Measurements from ENCODE around the gene SPATA4. TPM values are rescaled to one million over a fixed set of nuclear protein-coding genes. Genes with fewer than 3 reads are reported as not detected.

SPATA4 gene
- not detected for total RNA-seq
- long read RNA-seq = 0 reads

DNA sequence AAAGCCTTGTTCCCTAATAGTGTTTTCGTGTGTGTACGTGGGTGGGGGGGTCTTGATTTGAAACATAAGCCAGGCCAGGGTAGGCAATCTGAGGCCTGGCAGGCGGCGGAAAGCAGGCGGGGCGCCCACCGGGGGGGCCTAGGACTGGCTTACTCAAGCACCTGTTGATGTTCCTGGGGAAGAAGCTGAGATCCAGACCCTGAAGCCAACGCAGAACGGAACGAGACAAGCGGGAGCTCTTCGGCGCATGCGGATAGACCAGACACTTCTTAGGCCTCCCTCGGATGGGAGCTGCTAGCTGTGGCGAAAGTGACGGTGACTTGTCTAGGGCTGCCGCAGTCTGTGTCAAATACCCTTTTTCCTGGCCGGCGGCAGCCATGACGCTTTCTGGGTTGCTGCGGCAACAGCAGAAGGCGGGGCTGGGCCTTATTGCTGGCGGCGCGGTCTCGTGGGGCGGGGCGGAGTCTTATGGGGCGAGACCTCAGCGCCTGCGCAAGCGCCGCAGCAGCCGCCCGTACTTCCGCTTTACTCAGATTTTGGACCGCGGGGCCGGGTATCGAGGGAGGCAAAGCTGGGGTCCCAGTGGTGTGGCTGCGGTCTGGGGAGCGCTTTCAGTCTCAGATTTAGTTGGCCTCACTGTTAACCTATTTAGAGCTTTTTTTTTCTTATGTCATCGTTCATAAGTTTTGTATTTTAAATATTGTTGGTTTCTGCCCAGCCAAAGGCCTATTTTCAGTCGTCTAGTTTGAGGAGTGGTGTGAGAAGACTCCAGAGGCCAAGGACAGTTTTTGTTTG, at the start of gene SPATA4:
TSS of gene SPATA4 (minus strand) at position 402 of the 795 bp plus-strand sequence. CDS start at position 379, 23 bp downstream.
- H3K27ac ChIP-seq = peak within 1 kb of the TSS in 2 of 3 donors; percentile 38 to 42
- WGBS (ENCODE audit: insufficient coverage, low coverage, low lambda C conversion rate, missing lambda C conversion rate) = 2% methylated on average over 29 of the region's 45 CpGs
- peak within 1 kb of the TSS; percentile 45 to 67 (median 67) for H3K4me3 ChIP-seq
- peaks cover 0 to 5% (median 0%) of the 10 kb centered on the region in 4 donors for H3K4me1 ChIP-seq
- no peaks in the 10 kb centered on the region for H3K9me3 ChIP-seq
- no peaks in the 10 kb centered on the region for H3K27me3 ChIP-seq
- DNase-seq (peak; percentile 95 to 97 (median 96)), ATAC-seq (peak; percentile 100)
- intact Hi-C loops (cut with DNase I) = no loop called here
- H3K36me3 ChIP-seq = no peaks in the 10 kb centered on the region
- TF ChIP-seq POLR2A (IDR thresholded peaks at IDR 0.05) = peak; percentile 45
- TF ChIP-seq, protein P1, sequence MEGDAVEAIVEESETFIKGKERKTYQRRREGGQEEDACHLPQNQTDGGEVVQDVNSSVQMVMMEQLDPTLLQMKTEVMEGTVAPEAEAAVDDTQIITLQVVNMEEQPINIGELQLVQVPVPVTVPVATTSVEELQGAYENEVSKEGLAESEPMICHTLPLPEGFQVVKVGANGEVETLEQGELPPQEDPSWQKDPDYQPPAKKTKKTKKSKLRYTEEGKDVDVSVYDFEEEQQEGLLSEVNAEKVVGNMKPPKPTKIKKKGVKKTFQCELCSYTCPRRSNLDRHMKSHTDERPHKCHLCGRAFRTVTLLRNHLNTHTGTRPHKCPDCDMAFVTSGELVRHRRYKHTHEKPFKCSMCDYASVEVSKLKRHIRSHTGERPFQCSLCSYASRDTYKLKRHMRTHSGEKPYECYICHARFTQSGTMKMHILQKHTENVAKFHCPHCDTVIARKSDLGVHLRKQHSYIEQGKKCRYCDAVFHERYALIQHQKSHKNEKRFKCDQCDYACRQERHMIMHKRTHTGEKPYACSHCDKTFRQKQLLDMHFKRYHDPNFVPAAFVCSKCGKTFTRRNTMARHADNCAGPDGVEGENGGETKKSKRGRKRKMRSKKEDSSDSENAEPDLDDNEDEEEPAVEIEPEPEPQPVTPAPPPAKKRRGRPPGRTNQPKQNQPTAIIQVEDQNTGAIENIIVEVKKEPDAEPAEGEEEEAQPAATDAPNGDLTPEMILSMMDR (IDR thresholded peaks at IDR 0.05) = no peak

DNA sequence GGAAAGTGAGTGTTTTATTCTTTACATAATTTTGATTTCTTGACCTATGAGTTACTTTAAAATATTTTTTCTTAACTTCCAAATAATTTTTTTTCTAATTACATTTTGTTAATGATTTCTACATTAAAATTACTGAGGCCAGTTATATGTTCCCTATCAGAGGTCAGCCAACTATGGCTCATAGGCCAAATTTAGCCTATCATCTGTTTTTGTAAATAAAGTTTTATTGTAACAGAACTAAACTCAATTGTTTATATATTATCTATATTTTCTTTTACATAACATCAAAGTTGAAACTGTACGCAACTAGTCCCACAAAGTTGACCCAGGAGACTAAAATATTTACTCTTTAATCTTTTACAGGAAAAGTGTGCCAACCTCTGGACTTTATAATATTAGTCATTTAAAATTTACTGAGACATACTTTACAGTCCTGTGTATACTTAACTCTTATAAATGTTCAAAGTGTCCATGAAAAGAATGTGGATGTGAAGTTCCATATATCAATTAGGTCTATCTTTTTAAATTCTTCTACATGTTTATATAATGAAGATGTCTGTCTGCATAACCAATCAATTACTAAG, 47.5 kb upstream of the SPATA4 start:
- no peak for DNase-seq
- no peak overlapping the region for H3K4me3 ChIP-seq
- TF ChIP-seq POLR2A (IDR thresholded peaks at IDR 0.05) = no peak
- TF ChIP-seq, protein P1 (IDR thresholded peaks at IDR 0.05) = no peak
- WGBS (ENCODE audit: insufficient coverage, low coverage, low lambda C conversion rate, missing lambda C conversion rate) = 100% methylated on average over 1 of the region's 1 CpG
- H3K9me3 ChIP-seq = no peaks in the 10 kb centered on the region
- intact Hi-C loops (cut with DNase I) = no loop called here
- no peaks in the 10 kb centered on the region for H3K4me1 ChIP-seq
- no peak for ATAC-seq
- H3K27me3 ChIP-seq = no peaks in the 10 kb centered on the region
- no peak overlapping the region for H3K27ac ChIP-seq
- no peaks in the 10 kb centered on the region for H3K36me3 ChIP-seq

DNA sequence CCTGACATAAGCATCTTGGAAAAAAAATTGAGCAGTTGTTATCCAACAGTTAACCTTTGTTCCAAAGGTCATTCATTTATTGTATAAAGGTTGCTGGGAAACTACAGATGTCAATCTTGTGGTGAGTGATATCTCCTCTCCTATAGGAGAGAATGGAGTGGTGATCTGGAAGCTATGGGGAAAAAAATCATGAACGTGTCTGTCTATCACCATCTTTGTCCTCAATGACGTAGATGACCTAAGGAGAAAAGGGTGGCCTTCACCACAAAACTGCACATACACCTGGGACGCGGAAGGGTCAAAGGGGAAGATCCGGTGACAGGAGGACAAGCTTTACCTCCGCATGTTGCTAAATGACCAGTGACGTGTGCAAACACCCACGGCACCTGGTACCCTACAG, 46.3 kb upstream of the SPATA4 start:
- TF ChIP-seq, protein P1 (IDR thresholded peaks at IDR 0.05) = no peak
- no peak for TF ChIP-seq POLR2A (IDR thresholded peaks at IDR 0.05)
- 86% methylated on average over 8 of the region's 8 CpGs for WGBS (ENCODE audit: insufficient coverage, low coverage, low lambda C conversion rate, missing lambda C conversion rate)
- Histone ChIP-seq H3K4me3 (no peak overlapping the region), H3K27me3 (no peaks in the 10 kb centered on the region), H3K9me3 (no peaks in the 10 kb centered on the region), H3K27ac (no peak overlapping the region), H3K4me1 (no peaks in the 10 kb centered on the region), H3K36me3 (no peaks in the 10 kb centered on the region)
- intact Hi-C loops (cut with DNase I) = no loop called here
- DNase-seq = no peak
- ATAC-seq = no peak

DNA sequence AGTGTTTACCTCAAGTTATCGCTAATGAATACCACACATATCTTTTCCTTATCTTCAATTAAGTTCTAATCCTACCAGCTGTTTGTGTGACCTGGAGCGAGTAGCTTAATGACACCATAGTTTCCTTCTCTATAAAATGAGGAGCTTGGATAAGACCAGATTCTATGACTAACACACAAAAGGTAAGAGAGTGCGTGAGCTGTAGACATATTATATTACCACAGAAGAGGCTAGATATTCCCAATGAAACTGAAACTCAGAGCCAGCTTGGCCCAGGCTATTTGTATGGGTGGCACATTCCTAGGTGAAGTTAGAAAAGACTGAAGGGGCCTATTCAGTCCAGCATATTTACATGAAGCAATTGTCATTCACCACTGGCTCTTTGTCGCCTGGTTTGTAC, 43.4 kb upstream of the SPATA4 start:
- TF ChIP-seq POLR2A (IDR thresholded peaks at IDR 0.05) = no peak
- H3K4me1 ChIP-seq = no peaks in the 10 kb centered on the region
- no peaks in the 10 kb centered on the region for H3K9me3 ChIP-seq
- no peak overlapping the region for H3K4me3 ChIP-seq
- DNase-seq = no peak
- no peaks in the 10 kb centered on the region for H3K27me3 ChIP-seq
- intact Hi-C loops (cut with DNase I) = no loop called here
- ATAC-seq = no peak
- WGBS (ENCODE audit: insufficient coverage, low coverage, low lambda C conversion rate, missing lambda C conversion rate) = 52% methylated on average over 4 of the region's 4 CpGs
- H3K27ac ChIP-seq = no peak overlapping the region
- H3K36me3 ChIP-seq = no peaks in the 10 kb centered on the region

DNA sequence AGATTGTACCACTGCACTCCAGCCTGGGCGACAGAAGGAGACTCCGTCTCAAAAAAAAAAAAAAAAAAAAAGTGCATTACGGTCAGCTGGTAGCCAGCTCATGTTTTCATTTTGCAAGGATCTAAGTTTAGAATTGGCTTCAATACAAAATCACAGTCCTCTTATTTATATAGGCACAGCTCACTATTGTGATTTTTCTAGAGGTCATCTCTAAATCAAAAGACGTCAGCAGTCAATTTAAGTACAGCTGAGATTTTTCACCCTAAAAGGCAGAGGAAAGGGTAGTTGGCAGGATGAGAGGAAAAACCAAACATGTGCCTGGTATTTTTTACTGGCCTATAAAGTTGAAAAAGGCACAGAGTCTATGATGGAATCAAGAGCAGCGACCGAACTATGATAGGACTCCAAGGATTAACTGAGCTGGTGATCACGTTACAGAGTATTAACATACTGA, 42.8 kb upstream of the SPATA4 start:
- no peak overlapping the region for H3K27ac ChIP-seq
- no peaks in the 10 kb centered on the region for H3K9me3 ChIP-seq
- WGBS (ENCODE audit: insufficient coverage, low coverage, low lambda C conversion rate, missing lambda C conversion rate) = 66% methylated on average over 7 of the region's 7 CpGs
- H3K4me1 ChIP-seq = no peaks in the 10 kb centered on the region
- DNase-seq (no peak), ATAC-seq (no peak)
- H3K36me3 ChIP-seq = no peaks in the 10 kb centered on the region
- TF ChIP-seq, protein P1 (IDR thresholded peaks at IDR 0.05) = no peak
- H3K4me3 ChIP-seq = no peak overlapping the region
- no peaks in the 10 kb centered on the region for H3K27me3 ChIP-seq
- intact Hi-C loops (cut with DNase I) = no loop called here

Measured in right lobe of liver (tissue), 6 donors.